ENCODE data around the gene NSD2. TPM values are rescaled to one million over a fixed set of nuclear protein-coding genes. Genes with fewer than 3 reads are reported as not detected.

NSD2 gene
- total and polyA plus RNA-seq, 2 donors (not counting 1 experiment from before 2014, with no cell fraction given) = 14.2 to 64.8 TPM

DNA sequence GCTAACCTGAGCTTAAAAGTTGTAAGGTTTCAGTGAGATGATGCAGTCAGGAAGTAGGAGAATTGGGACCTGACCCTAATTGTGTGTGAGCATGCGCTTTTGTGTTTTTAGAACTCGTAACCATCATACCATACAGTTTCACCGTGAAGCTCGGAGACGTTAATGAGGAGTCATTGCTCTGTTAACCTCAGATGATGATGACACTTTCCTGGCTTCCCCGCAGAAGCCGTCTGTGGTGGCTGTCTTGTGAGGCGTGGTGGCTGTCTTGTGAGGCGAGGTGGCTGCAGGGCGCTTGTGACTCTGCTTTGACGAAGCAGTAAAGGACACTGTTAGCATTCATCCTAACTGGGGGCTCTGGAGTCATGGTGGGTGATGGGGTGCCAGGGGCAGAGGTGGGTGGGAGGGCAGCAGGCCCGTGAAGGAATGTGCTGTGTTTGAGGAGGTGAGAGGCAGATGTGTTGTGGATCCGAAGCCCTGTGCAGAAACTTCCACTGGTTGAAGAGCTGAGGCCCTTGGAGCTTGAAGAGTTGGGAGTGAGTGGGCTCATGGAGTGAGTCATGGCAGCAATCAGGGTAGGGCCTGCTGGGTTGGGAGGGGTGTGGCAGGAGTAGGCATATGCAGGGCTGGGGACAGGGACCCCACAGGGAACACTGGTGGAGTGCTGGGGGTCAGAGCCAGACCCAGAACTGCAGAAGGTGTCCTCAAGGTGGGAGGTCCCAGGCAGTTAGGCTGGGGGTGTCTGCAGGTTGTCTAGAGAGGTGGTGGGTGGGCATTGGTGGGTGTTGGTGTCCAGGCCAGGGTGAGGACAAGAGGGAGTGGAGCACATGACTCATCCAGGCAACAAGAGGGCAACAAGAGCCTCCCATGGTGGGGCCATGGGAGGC lies 57.4 kb downstream of the NSD2 start:
- Histone ChIP-seq H3K27me3 (replicated peaks in 1 of 4; ENCODE audit: control extremely low read depth in 1 of 4, control insufficient read depth in 3 of 4, insufficient read depth in 4 of 4, low read length in 3 of 4) (no peaks in the 10 kb centered on the region), H2AFZ (ENCODE audit: insufficient read depth, low read depth, low read length, poor library complexity, severe bottlenecking) (no peak overlapping the region), H3K36me3 (replicated peaks in 1 of 2; ENCODE audit: control extremely low read depth in 1 of 2, control insufficient read depth in 1 of 2, extremely low read depth in 1 of 2, insufficient read depth in 2 of 2, low read length in 1 of 2) (peaks cover 0 to 14% of the 10 kb centered on the region in 2 experiments), H4K20me1 (ENCODE audit: control insufficient read depth, insufficient read depth, low read length, poor library complexity, severe bottlenecking) (no peaks in the 10 kb centered on the region), H3K9ac (ENCODE audit: low read length) (no peak overlapping the region), H3K27ac (ENCODE audit: low read length in 2 of 2) (no peak overlapping the region), H3K4me2 (replicated peaks; ENCODE audit: low read depth, low read length, poor library complexity, severe bottlenecking) (no peak overlapping the region), H3K4me1 (ENCODE audit: control insufficient read depth in 2 of 2, insufficient read depth in 2 of 2, low read length in 2 of 2) (no peaks in the 10 kb centered on the region), H3K9me3 (ENCODE audit: control extremely low read depth in 1 of 3, control insufficient read depth in 2 of 3, insufficient read depth in 1 of 3, low read length in 2 of 3) (no peaks in the 10 kb centered on the region), H3K79me2 (ENCODE audit: control insufficient read depth, insufficient read depth, low read length) (peaks cover 3% of the 10 kb centered on the region), H3K4me3 (ENCODE audit: control extremely low read depth in 1 of 5, extremely low read depth in 1 of 5, insufficient read depth in 1 of 5, low read depth in 2 of 5, low read length in 4 of 5) (no peak overlapping the region)
- no peak overlapping the region for H3K27ac Mint-ChIP-seq
- ChIA-PET CTCF (interaction anchor here (1.4 kb wide), 1 partner anchor 29 kb away, joined by 7 read pairs; no protein-coding TSS in a partner anchor), POLR2A (no interaction called here)
- no peak overlapping the region for H3K4me3 Mint-ChIP-seq
- intact Hi-C loops (cut with micrococcal nuclease) = no loop called here
- no peaks in the 10 kb centered on the region for H3K27me3 Mint-ChIP-seq
- TF ChIP-seq EZH2 (IDR thresholded peaks at IDR 0.05; ENCODE audit: borderline replicate concordance, insufficient read depth, low read depth, low read length, poor library complexity, severe bottlenecking) = no peak
- TF ChIP-seq, protein P1, sequence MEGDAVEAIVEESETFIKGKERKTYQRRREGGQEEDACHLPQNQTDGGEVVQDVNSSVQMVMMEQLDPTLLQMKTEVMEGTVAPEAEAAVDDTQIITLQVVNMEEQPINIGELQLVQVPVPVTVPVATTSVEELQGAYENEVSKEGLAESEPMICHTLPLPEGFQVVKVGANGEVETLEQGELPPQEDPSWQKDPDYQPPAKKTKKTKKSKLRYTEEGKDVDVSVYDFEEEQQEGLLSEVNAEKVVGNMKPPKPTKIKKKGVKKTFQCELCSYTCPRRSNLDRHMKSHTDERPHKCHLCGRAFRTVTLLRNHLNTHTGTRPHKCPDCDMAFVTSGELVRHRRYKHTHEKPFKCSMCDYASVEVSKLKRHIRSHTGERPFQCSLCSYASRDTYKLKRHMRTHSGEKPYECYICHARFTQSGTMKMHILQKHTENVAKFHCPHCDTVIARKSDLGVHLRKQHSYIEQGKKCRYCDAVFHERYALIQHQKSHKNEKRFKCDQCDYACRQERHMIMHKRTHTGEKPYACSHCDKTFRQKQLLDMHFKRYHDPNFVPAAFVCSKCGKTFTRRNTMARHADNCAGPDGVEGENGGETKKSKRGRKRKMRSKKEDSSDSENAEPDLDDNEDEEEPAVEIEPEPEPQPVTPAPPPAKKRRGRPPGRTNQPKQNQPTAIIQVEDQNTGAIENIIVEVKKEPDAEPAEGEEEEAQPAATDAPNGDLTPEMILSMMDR (IDR thresholded peaks at IDR 0.05) = no peak
- ATAC-seq (ENCODE audit: low read depth) (no peak), DNase-seq (no peak)
- H3K9me3 Mint-ChIP-seq (ENCODE audit: insufficient read depth) = no peaks in the 10 kb centered on the region
- WGBS (ENCODE audit: insufficient coverage) = 97% methylated on average over 11 of the region's 13 CpGs
- no peaks in the 10 kb centered on the region for H3K4me1 Mint-ChIP-seq

DNA sequence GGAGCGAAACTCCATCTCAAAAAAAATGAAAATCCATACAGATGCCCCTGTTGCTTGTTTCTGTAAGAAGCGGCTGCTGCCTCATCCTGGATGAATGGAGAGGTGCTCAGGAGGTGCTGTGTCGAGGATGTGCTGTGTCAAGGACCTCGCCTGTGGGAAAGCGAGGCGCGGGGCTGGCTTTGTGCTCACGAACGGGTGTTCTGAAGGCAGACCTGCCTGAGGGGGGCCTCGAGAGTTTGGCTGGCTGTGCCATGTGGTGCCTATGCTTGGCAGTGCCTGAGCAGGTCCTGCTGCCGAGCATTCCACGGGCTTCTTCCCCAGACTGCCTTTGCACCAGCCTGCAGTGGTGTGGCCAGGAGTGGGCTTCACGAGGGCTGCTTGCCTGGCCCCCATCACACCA lies 61.5 kb downstream of the NSD2 start:
- TF ChIP-seq, protein P1 (IDR thresholded peaks at IDR 0.05) = no peak
- TF ChIP-seq EZH2 (IDR thresholded peaks at IDR 0.05; ENCODE audit: borderline replicate concordance, insufficient read depth, low read depth, low read length, poor library complexity, severe bottlenecking) = no peak
- CTCF ChIA-PET = no interaction called here
- Histone ChIP-seq H3K27me3 (replicated peaks in 1 of 4; ENCODE audit: control extremely low read depth in 1 of 4, control insufficient read depth in 3 of 4, insufficient read depth in 4 of 4, low read length in 3 of 4) (no peaks in the 10 kb centered on the region), H2AFZ (ENCODE audit: insufficient read depth, low read depth, low read length, poor library complexity, severe bottlenecking) (no peak overlapping the region), H3K9ac (ENCODE audit: low read length) (no peak overlapping the region), H3K4me2 (replicated peaks; ENCODE audit: low read depth, low read length, poor library complexity, severe bottlenecking) (no peak overlapping the region), H3K36me3 (replicated peaks in 1 of 2; ENCODE audit: control extremely low read depth in 1 of 2, control insufficient read depth in 1 of 2, extremely low read depth in 1 of 2, insufficient read depth in 2 of 2, low read length in 1 of 2) (peaks cover under 1 to 23% of the 10 kb centered on the region in 2 experiments), H3K4me3 (ENCODE audit: control extremely low read depth in 1 of 5, extremely low read depth in 1 of 5, insufficient read depth in 1 of 5, low read depth in 2 of 5, low read length in 4 of 5) (no peak overlapping the region), H3K27ac (ENCODE audit: low read length in 2 of 2) (no peak overlapping the region), H3K79me2 (ENCODE audit: control insufficient read depth, insufficient read depth, low read length) (peaks cover 3% of the 10 kb centered on the region), H4K20me1 (ENCODE audit: control insufficient read depth, insufficient read depth, low read length, poor library complexity, severe bottlenecking) (no peaks in the 10 kb centered on the region), H3K9me3 (ENCODE audit: control extremely low read depth in 1 of 3, control insufficient read depth in 2 of 3, insufficient read depth in 1 of 3, low read length in 2 of 3) (no peaks in the 10 kb centered on the region), H3K4me1 (ENCODE audit: control insufficient read depth in 2 of 2, insufficient read depth in 2 of 2, low read length in 2 of 2) (no peaks in the 10 kb centered on the region)
- no peak overlapping the region for H3K27ac Mint-ChIP-seq
- DNase-seq = no peak
- H3K4me1 Mint-ChIP-seq = no peaks in the 10 kb centered on the region
- WGBS (ENCODE audit: insufficient coverage) = 93% methylated on average over 13 of the region's 13 CpGs
- intact Hi-C loops (cut with micrococcal nuclease) = no loop called here
- H3K27me3 Mint-ChIP-seq = no peaks in the 10 kb centered on the region
- POLR2A ChIA-PET = no interaction called here
- no peak for ATAC-seq (ENCODE audit: low read depth)
- H3K4me3 Mint-ChIP-seq = no peak overlapping the region
- no peaks in the 10 kb centered on the region for H3K9me3 Mint-ChIP-seq (ENCODE audit: insufficient read depth)
